ENCODE results near the gene LMF1. TPM values are rescaled to one million over a fixed set of nuclear protein-coding genes. Genes with fewer than 3 reads are reported as not detected.

LMF1 gene
- total RNA-seq, 2 donors from 2014 or later: 47.1 to 49.3 TPM

- Histone ChIP-seq H3K27me3 (replicated peaks; ENCODE audit: insufficient read depth) (no peaks in the 10 kb centered on the region), H3K27ac (no peak overlapping the region), H3K9me3 (no peaks in the 10 kb centered on the region), H3K4me1 (ENCODE audit: control insufficient read depth in 1 of 2, low read depth in 2 of 2) (peaks cover 22 to 47% of the 10 kb centered on the region in 2 donors), H3K36me3 (no peaks in the 10 kb centered on the region), H3K4me3 (no peak overlapping the region)
- DNase-seq (ENCODE audit: low spot score): no peak
- TF ChIP-seq, protein P1, sequence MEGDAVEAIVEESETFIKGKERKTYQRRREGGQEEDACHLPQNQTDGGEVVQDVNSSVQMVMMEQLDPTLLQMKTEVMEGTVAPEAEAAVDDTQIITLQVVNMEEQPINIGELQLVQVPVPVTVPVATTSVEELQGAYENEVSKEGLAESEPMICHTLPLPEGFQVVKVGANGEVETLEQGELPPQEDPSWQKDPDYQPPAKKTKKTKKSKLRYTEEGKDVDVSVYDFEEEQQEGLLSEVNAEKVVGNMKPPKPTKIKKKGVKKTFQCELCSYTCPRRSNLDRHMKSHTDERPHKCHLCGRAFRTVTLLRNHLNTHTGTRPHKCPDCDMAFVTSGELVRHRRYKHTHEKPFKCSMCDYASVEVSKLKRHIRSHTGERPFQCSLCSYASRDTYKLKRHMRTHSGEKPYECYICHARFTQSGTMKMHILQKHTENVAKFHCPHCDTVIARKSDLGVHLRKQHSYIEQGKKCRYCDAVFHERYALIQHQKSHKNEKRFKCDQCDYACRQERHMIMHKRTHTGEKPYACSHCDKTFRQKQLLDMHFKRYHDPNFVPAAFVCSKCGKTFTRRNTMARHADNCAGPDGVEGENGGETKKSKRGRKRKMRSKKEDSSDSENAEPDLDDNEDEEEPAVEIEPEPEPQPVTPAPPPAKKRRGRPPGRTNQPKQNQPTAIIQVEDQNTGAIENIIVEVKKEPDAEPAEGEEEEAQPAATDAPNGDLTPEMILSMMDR (IDR thresholded peaks at IDR 0.05): no peak
- no peak for ATAC-seq (ENCODE audit: insufficient number of reproducible peaks, low FRiP score, low read depth)
Measured at GRCh38 chr16:974001-974601, 3.3 kb upstream of the LMF1 start.

- no peak for DNase-seq (ENCODE audit: low spot score)
- no peak for ATAC-seq (ENCODE audit: insufficient number of reproducible peaks, low FRiP score, low read depth)
- Histone ChIP-seq H3K36me3 (no peaks in the 10 kb centered on the region), H3K4me3 (no peak overlapping the region), H3K4me1 (ENCODE audit: control insufficient read depth in 1 of 2, low read depth in 2 of 2) (peaks cover 24 to 44% of the 10 kb centered on the region in 2 donors), H3K27me3 (replicated peaks; ENCODE audit: insufficient read depth) (no peaks in the 10 kb centered on the region), H3K9me3 (no peaks in the 10 kb centered on the region), H3K27ac (no peak overlapping the region)
- TF ChIP-seq, protein P1 (IDR thresholded peaks at IDR 0.05): no peak
Measured at GRCh38 chr16:973366-973765, 2.6 kb upstream of the LMF1 start.

DNA sequence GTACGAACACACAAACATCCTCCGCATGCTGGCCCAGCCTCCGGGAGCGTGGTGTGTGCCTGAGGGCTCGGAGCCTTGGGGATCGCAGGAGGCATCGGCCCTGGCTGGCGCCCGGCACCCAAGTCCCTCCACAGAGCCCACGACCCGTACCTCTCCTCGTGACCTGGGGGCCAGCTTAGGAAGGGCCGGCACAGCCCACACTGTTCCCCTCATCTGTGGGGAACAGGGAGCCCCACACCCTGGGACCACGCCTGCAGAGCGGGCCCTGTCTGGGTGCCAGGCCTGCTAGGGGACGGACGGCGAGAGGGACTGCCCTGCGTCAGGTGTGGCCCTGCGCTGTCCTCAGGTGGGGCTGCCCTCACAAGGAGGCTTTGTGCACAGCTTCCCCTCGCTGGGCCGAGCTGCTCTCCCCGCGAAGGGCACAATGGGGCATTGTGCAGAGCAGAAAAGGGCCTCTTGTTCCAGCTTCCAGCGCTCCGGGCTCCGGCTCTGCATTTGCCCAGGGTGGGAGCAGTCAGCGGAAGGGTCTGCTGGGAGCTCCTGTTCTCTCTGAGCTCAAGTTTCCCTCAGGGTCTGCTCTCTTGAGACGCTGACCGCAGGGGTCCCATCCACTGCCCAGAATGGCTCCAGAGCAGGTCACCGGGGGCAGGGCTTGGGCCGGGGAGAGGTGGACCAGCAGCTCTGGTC, 1.7 kb upstream of the LMF1 start:
- TF ChIP-seq, protein P1 (IDR thresholded peaks at IDR 0.05): no peak
- H3K27me3 ChIP-seq (replicated peaks; ENCODE audit: insufficient read depth): no peaks in the 10 kb centered on the region
- ATAC-seq (ENCODE audit: insufficient number of reproducible peaks, low FRiP score, low read depth) (no peak), DNase-seq (ENCODE audit: low spot score) (no peak)
- H3K4me3 ChIP-seq: no peak overlapping the region
- H3K36me3 ChIP-seq: no peaks in the 10 kb centered on the region
- no peak overlapping the region for H3K27ac ChIP-seq
- no peaks in the 10 kb centered on the region for H3K9me3 ChIP-seq
- H3K4me1 ChIP-seq (ENCODE audit: control insufficient read depth in 1 of 2, low read depth in 2 of 2): peaks cover 21 to 35% of the 10 kb centered on the region in 2 donors

DNA sequence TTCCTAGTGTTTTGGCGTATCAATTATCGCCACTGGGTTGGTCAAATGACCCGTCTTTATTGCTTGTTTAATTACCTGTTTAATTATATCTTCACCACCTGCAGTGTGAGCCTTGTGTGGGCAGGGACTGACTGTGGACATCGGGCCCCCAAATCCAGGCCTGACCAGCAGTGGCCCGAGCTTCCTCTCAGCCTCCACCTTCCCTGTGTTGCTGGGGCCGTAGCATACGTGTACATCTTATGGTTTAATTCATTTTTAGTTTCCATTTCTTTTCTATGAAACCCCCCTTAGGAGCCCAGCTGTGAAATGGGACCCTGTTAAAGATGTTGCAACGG, 1.2 kb upstream of the LMF1 start:
- ATAC-seq (ENCODE audit: insufficient number of reproducible peaks, low FRiP score, low read depth) (no peak), DNase-seq (ENCODE audit: low spot score) (no peak)
- Histone ChIP-seq H3K36me3 (peaks cover 1% of the 10 kb centered on the region), H3K27ac (no peak overlapping the region), H3K4me3 (no peak overlapping the region), H3K4me1 (ENCODE audit: control insufficient read depth in 1 of 2, low read depth in 2 of 2) (peaks cover 17 to 30% of the 10 kb centered on the region in 2 donors), H3K9me3 (no peaks in the 10 kb centered on the region), H3K27me3 (replicated peaks; ENCODE audit: insufficient read depth) (no peaks in the 10 kb centered on the region)
- TF ChIP-seq, protein P1 (IDR thresholded peaks at IDR 0.05): no peak

- Histone ChIP-seq H3K9me3 (no peaks in the 10 kb centered on the region), H3K27me3 (replicated peaks; ENCODE audit: insufficient read depth) (no peaks in the 10 kb centered on the region), H3K4me3 (peak overlapping the region; percentile 86), H3K36me3 (peaks cover 3% of the 10 kb centered on the region), H3K4me1 (ENCODE audit: control insufficient read depth in 1 of 2, low read depth in 2 of 2) (peaks cover 14 to 25% of the 10 kb centered on the region in 2 donors), H3K27ac (peak overlapping the region in 1 of 2 donors; percentile 62)
- TF ChIP-seq, protein P1 (IDR thresholded peaks at IDR 0.05): no peak
- ATAC-seq (ENCODE audit: insufficient number of reproducible peaks, low FRiP score, low read depth) (no peak), DNase-seq (ENCODE audit: low spot score) (no peak)
Measured at GRCh38 chr16:971582-971905, 760 bp upstream of the LMF1 start.
